Loucy (cell line): ENCODE measurements around the gene RNASE13.

Experiments used
- CTCF ChIP-seq: fragments of 200-600 bp; sonication (generic); conservative IDR thresholded peaks from 2 replicates; pipeline ENCODE4 v1.5.1; 2014; ENCODE audit warnings: mild to moderate bottlenecking, antibody characterized with exemption, low read length
- EZH2phosphoT487 ChIP-seq: fragments of 200-600 bp; IDR thresholded peaks from 2 replicates; pipeline ENCODE4 v1.6.1; 2018; ENCODE audit warnings: antibody characterized with exemption, mild to moderate bottlenecking, moderate library complexity, borderline replicate concordance

DNA sequence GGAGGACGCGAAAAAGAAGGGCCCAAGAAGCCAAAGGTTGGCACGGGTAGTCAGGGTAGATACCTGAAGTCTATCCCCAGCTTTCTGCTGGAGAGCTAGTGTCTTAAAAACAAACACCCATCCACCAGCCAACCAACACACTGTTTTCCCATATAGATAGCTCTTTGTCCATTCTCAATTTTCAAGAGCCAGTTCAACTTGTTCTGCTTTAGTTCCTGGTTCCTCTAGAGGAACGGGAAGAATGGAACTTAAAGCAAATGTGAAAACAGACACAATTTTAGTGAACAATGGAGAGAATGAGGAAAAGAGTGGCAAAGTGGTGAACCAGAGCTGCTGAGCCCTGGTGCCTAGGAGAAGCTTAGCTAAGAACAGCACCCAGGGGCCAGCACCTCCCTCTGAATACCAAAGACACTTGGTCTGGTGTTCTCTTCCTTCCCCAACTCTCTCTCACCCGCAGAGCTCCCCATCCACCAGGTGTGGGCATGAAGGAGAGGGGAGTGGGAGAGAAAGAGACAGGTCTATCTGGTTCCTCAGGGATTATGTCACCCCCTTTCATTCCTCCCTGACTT, 13.5 kb downstream of the RNASE13 start:
- no peak for TF ChIP-seq CTCF
- TF ChIP-seq EZH2phosphoT487: no peak
